ENCODE data around the gene CIPC. TPM values are rescaled to one million over a fixed set of nuclear protein-coding genes. Genes with fewer than 3 reads are reported as not detected.

Gene CIPC
- total and polyA plus RNA-seq, 2 of the 4 experiments (the other 2 are of a cell fraction), result 6.6 to 12.9 TPM

DNA sequence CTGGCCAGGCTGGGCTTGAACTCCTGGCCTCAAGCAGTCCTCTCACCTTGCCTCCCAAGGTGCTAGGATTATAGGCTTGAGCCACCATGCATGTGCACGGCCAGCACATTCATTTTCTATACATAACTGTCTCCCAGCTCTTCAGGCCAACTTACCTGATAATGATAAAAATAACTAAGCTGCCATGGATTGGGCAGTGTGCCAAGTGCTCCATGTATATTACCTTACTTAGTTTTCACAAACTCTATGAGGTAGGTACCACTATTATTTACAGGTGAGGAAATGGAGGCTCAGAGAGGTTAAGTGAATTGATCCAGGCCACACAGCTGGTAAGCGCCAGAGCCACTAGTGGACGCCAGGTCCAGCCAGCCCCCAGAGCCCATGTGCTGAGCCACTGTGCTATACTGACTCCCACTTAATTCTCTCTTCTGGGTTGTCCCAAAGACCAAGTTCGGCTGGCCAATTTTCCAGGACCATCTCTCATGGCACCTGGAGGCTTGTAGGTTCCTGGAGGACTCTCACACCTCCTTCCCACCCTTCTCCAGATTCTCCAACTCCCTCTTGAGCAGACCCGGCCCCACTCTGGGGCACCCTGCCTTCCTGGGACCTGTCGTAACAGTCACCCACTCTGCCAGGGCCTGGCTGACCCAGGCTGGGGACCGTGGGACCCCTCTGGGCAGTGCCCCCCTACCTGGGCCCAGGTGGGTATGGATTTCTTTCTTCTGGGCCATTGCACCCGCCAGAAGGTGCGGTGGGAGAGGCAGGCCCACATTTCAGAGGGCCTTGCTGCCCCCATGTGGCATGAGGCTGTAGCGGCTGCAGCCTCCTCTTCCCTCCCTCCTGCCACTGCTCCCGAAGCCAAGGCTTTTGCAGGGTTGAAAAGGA is 30.2 kb upstream of the CIPC start:
- no peaks in the 10 kb centered on the region for H3K9me3 ChIP-seq (ENCODE audit: control insufficient read depth, insufficient read depth, low read length)
- BruUV-seq (replicated peaks), result no TSS peak
- CTCF ChIA-PET, result interaction anchor here (0.9 to 6.0 kb wide), 6 partner anchors 41 to 194 kb away, joined by 3 to 111 read pairs (median 4); no protein-coding TSS in a partner anchor
- dilution Hi-C loops (cut with HindIII; ENCODE audit: low sequenced_read_pairs, unreplicated experiment), result no loop called here
- WGBS, 2 experiments (ENCODE audit: extremely low coverage in 2 of 2, insufficient read length in 1 of 2), result 60% methylated on average over 1 of the region's 11 CpGs; no CpG with 5 or more reads in 1 of the 2 experiments
- no peak overlapping the region for H2AK9ac ChIP-seq (replicated peaks; ENCODE audit: low read depth, low read length, poor library complexity)
- H2AFZ ChIP-seq (replicated peaks; ENCODE audit: low read length, poor library complexity), result peak overlapping the region; percentile 44
- H3K23ac ChIP-seq (ENCODE audit: low read depth, low read length), result no peak overlapping the region
- H2BK15ac ChIP-seq (ENCODE audit: low read depth, low read length), result no peak overlapping the region; the same call in 2 of the 3 replicates
- H3K27me3 ChIP-seq (ENCODE audit: control insufficient read depth, insufficient read depth, low read length), result no peaks in the 10 kb centered on the region
- intact Hi-C loops (cut with micrococcal nuclease), result loop anchor here (1.0 kb wide), 3 partner anchors 40 to 155 kb away; partner anchors contain the start of gene IRF2BPL
- no peak overlapping the region for H3K4ac ChIP-seq (ENCODE audit: low read depth, low read length)
- no peak overlapping the region for H2BK120ac ChIP-seq (ENCODE audit: low read depth, low read length)
- DNase-seq, result peak; percentile 57
- no peak overlapping the region for H3K14ac ChIP-seq (replicated peaks; ENCODE audit: low read depth, low read length)
- H3K27ac ChIP-seq (ENCODE audit: insufficient read depth, low read length), result no peak overlapping the region
- POLR2A ChIA-PET (ENCODE audit: unreplicated experiment), result no interaction called here
- H3K4me2 ChIP-seq (ENCODE audit: low read depth, low read length), result no peak overlapping the region
- H3K18ac ChIP-seq (ENCODE audit: low read depth, low read length), result no peak overlapping the region
- H3K36me3 ChIP-seq (ENCODE audit: control insufficient read depth, insufficient read depth, low read length), result no peaks in the 10 kb centered on the region
- H4K91ac ChIP-seq (ENCODE audit: insufficient read depth, low read depth, low read length), result no peak overlapping the region
- H3K9ac ChIP-seq (ENCODE audit: low read depth, low read length), result no peak overlapping the region
- H4K8ac ChIP-seq (ENCODE audit: low read depth in 2 of 2, low read length in 2 of 2), result no peak overlapping the region
- H4K5ac ChIP-seq (ENCODE audit: low read depth, low read length), result no peak overlapping the region
- no peaks in the 10 kb centered on the region for H4K20me1 ChIP-seq (ENCODE audit: insufficient read depth, low read length)
- H3K4me3 ChIP-seq (ENCODE audit: insufficient read depth, low read depth, low read length), result no peak overlapping the region
- H2BK5ac ChIP-seq (ENCODE audit: low read depth, low read length, poor library complexity, severe bottlenecking), result no peak overlapping the region
- H3K56ac ChIP-seq (ENCODE audit: extremely low read depth, insufficient read depth, low read length), result no peak overlapping the region
- H3K79me1 ChIP-seq (ENCODE audit: low read depth in 1 of 2, low read length in 2 of 2), result no peaks in the 10 kb centered on the region
- in situ Hi-C loops (cut with MboI; ENCODE audit: low sequenced_read_pairs), result loop anchor here (25.0 kb wide), 1 partner anchor 1081 kb away; the partner anchor contains the start of genes IFT43 and TGFB3
- ATAC-seq (ENCODE audit: low read depth), result peak; percentile 85
- H2AK5ac ChIP-seq (ENCODE audit: low read depth, low read length), result peak overlapping the region; percentile 33; the same call in 1 of the 2 replicates
- H3K9me1 ChIP-seq (ENCODE audit: insufficient read depth, low read length), result 0 out of 2 replicates have a peak, but pooled peaks cover 4% of the 10 kb centered on the region
- H2BK20ac ChIP-seq (ENCODE audit: low read depth, low read length), result no peak overlapping the region
- peaks cover 3% of the 10 kb centered on the region for H3K4me1 ChIP-seq (ENCODE audit: control insufficient read depth, insufficient read depth, low read length)
- TF ChIP-seq MAZ (IDR thresholded peaks at IDR 0.05; ENCODE audit: borderline replicate concordance, low read depth, low read length), result peak; percentile 49; the same call in 1 of the 2 replicates
- no peak for TF ChIP-seq FOS (IDR thresholded peaks at IDR 0.05; ENCODE audit: low read depth, low read length)
- TF ChIP-seq BHLHE40 (IDR thresholded peaks at IDR 0.05; ENCODE audit: low read depth, low read length), result no peak
- peak; percentile 92 for TF ChIP-seq SMC3 (IDR thresholded peaks at IDR 0.05; ENCODE audit: low read depth, low read length)
- no peak for TF ChIP-seq MXI1 (IDR thresholded peaks at IDR 0.05; ENCODE audit: borderline replicate concordance, low read depth, low read length)
- TF ChIP-seq, protein P1, sequence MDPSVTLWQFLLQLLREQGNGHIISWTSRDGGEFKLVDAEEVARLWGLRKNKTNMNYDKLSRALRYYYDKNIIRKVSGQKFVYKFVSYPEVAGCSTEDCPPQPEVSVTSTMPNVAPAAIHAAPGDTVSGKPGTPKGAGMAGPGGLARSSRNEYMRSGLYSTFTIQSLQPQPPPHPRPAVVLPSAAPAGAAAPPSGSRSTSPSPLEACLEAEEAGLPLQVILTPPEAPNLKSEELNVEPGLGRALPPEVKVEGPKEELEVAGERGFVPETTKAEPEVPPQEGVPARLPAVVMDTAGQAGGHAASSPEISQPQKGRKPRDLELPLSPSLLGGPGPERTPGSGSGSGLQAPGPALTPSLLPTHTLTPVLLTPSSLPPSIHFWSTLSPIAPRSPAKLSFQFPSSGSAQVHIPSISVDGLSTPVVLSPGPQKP (IDR thresholded peaks at IDR 0.05; ENCODE audit: borderline replicate concordance, low read depth, low read length), result no peak
- no peak for TF ChIP-seq MAFK (IDR thresholded peaks at IDR 0.05; ENCODE audit: low read depth, low read length)
- no peak for TF ChIP-seq NFE2L2 (IDR thresholded peaks at IDR 0.05; ENCODE audit: low read depth, low read length)
- TF ChIP-seq RCOR1 (IDR thresholded peaks at IDR 0.05; ENCODE audit: insufficient replicate concordance, low read length), result no peak
- TF ChIP-seq CEBPB (IDR thresholded peaks at IDR 0.05; ENCODE audit: low read depth, low read length), result no peak
- TF ChIP-seq RAD21 (IDR thresholded peaks at IDR 0.05; ENCODE audit: low read length), result peak; percentile 98
- no peak for TF ChIP-seq POLR2A (IDR thresholded peaks at IDR 0.05; ENCODE audit: low read depth, low read length)
- TF ChIP-seq RFX5 (IDR thresholded peaks at IDR 0.05; ENCODE audit: low read depth, low read length), result no peak
- TF ChIP-seq CHD1 (IDR thresholded peaks at IDR 0.05; ENCODE audit: low read depth, low read length), result no peak
- TF ChIP-seq CTCF (conservative IDR thresholded peaks at IDR 0.05; ENCODE audit: low read depth, low read length), result peak; percentile 91

All from IMR-90 (cell line).